GM13977 (cell line): ENCODE results near the gene EIF4EBP2.
A peak's percentile ranks its signal among the peaks of the same experiment; 100 is the strongest.

Source experiments
- DNase-seq: peaks from one replicate; pipeline ENCODE4 v3.0.0; 2012; ENCODE audit warnings: low spot score
- CTCF ChIP-seq: IDR thresholded peaks from 2 replicates; pipeline ENCODE4 v1.5.1; 2012; ENCODE audit warnings: mild to moderate bottlenecking, control low read depth; ENCODE audit not compliant: insufficient read depth; ENCODE audit errors: extremely low read depth, missing control alignments
- in situ Hi-C: fragments of 300-500 bp; cut with MboI; formaldehyde crosslinking; loops from one replicate; pipeline ENCODE4 v1.12.0; 2022; ENCODE audit warnings: low sequenced_read_pairs, low pct_unique_long_range_greater_than_20kb, mixed read lengths, inconsistent platforms; ENCODE audit not compliant: unreplicated experiment

Gene EIF4EBP2

DNA sequence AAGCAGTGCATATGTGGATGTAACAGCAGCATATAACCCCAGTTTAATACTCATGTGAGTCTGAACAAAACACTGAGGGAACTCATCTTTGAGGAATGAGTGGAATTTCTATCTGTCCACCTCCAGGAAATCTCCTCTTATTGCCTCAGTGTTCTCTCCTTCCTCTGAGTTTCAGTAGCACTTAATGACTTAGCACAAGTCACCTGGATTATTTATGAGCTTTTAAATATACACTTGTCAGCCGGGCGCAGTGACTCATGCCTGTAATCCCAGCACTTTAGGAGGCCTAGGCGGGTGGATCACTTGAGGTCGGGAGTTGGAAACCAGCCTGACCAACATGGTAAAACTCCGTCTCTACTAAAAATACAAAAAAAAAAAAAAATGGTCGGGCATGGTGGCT lies 25.8 kb upstream of the EIF4EBP2 start:
- no peak for DNase-seq
- in situ Hi-C loops, result no loop called here
- TF ChIP-seq CTCF, result no peak

GRCh38 chr10:70379581-70380176 lies 24.3 kb upstream of the EIF4EBP2 start:
- in situ Hi-C loops, result no loop called here
- peak; percentile 60 for TF ChIP-seq CTCF
- peak; percentile 54 for DNase-seq

GRCh38 chr10:70380350-70381135 lies 23.4 kb upstream of the EIF4EBP2 start:
- in situ Hi-C loops, result no loop called here
- no peak for TF ChIP-seq CTCF
- DNase-seq, result no peak

DNA sequence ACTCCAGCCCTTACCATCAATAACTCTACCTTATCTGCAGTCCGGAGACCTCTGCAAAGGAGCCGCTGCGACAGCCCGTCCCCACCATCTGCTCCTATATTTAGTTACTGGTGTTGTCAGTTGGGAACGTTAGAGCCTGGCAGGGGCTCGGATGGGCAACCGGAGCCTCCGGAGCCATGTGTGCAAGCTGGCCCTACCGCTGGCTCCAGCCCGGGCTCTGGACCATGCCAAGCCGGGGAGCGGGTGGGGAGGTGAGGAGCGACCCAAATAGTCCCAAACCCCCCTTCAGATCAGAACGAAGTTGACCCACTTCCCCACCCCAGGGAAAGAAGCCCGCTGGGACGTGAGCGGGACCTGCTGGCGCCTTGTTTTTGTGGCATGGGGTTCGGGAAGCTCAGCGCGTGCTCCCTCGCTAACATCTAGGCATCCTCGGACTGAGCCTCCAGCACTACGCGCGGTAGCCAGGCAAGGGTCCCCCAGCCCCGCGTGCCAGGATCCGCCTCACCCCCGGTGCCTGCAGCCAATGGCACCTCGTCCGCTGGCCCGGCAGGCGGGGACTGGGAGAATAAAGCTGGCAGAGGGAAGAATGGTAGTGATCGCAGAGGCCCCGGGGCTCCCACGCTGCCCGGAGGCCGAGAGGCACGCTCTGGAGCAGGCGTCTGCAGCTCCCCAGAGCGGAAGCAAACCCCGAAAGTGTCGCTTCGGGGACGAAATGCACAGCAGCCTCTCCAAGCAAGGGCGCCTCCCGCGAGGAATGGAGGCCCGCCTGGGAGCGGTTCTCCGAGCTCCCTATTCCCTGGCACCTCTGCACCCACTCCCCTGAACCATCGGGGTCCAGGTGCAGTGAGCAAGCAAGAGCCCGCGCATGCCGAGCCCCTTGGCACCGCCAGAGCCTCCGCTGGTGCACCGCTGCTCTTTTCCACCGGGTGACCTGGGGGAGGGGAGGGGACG lies 22.2 kb upstream of the EIF4EBP2 start:
- no peak for TF ChIP-seq CTCF
- in situ Hi-C loops, result no loop called here
- peak; percentile 74 for DNase-seq

DNA sequence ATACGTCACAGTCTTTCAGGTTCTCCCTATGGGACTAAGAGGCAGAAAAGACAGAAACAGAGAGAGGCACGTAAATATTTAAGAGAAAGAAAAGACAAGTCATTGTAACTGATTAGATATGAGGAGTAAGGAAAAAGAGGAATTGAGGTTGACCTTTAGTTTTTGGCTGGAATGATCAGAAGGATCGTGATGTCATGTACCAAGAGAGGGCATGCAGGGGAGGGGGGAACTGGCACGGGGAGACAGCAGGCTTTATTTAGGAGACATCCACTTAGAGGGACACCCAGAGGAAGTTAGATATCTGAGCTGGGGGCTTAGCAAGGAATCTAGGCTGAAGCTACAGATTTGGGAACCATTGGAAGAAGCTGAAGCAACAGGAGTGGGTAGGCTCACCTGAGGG lies 12.3 kb upstream of the EIF4EBP2 start:
- in situ Hi-C loops, result no loop called here
- DNase-seq, result no peak
- no peak for TF ChIP-seq CTCF

- no peak for TF ChIP-seq CTCF
- no peak for DNase-seq
- in situ Hi-C loops, result no loop called here
Observed at GRCh38 chr10:70396140-70396539, 7.8 kb upstream of the EIF4EBP2 start.
